Right cardiac atrium (tissue), 5 donors: ENCODE data around the gene NPAS2. TPM values are rescaled to one million over a fixed set of nuclear protein-coding genes. Genes with fewer than 3 reads are reported as not detected.
A peak's percentile ranks its signal among the peaks of the same experiment; 100 is the strongest.

Experiments used
- ATAC-seq, 2 donors: fragments of 200-7000 bp; cut with Tn5 transposase; one replicate each; pipeline versions ENCODE4 v1.8.0 to v1.9.1; 2020; ENCODE audit warnings: moderate library complexity in 2 of 2, mild to moderate bottlenecking in 1 of 2
- DNase-seq, 3 donors: peaks; one replicate each; pipeline ENCODE4 v3.0.0-alpha.2; 2020
- H3K27ac ChIP-seq: one replicate; pipeline ENCODE4 v1.5.1; 2013; ENCODE audit warnings: mild to moderate bottlenecking, low read length, control low read depth, moderate library complexity
- H3K27me3 ChIP-seq: one replicate; pipeline ENCODE4 v1.6.1; 2013; ENCODE audit not compliant: control insufficient read depth, insufficient read depth
- H3K4me1 ChIP-seq: one replicate; pipeline ENCODE4 v1.6.1; 2013; ENCODE audit warnings: low read length; ENCODE audit not compliant: control insufficient read depth, insufficient read depth
- H3K4me3 ChIP-seq: one replicate; pipeline ENCODE4 v1.5.1; 2013; ENCODE audit warnings: low read length, control low read depth
- H3K9me3 ChIP-seq: one replicate; pipeline ENCODE4 v1.6.1; 2013; ENCODE audit warnings: low read length; ENCODE audit not compliant: control insufficient read depth
- WGBS: extraction: QIAGEN DNeasy Blood & Tissue Kit; methylation state at CpG from one replicate; pipeline ENCODE4 v1.1.7; 2013; 5-methylcytosine and 5-hydroxymethylcytosine counted together
- intact Hi-C, 4 donors: fragments of 100-400 bp; cut with DNase I; formaldehyde crosslinking; loops; one replicate each; pipeline versions ENCODE4 v1.11.0 to v1.14.0; 2022 to 2023
- polyA plus RNA-seq: library from polyadenylated mRNA; stranded (reverse); fragments of 200-250 nt; gene quantifications from one replicate; pipeline ENCODE4 v1.2.3, GENCODE V29; 2013
- total RNA-seq, 4 donors: library from RNA; stranded (reverse); fragmentation: NEBNext Ultra II Directional; extraction: Animal tissue kit (Norgen Biotek cat#: 25700); gene quantifications; one replicate each; pipeline ENCODE4 v1.2.1, GENCODE V29; 2021
- donor health status: healthy with polysubstance abuse.
- donor health status: DM: no; HTN: yes; CAD: no.
- donor health status: DM: no; HTN: no; CAD: no.
- donor health status: DM: no; HTN: yes; CAD: no; lungs with severe emphysema.
- donor health status: DM: yes; HTN: yes; CAD: no.

NPAS2 gene
- total and polyA plus RNA-seq, 5 donors = 36.8 to 53.4 (median 40.1) TPM

- Histone ChIP-seq H3K9me3 (no peaks in the 10 kb centered on the region), H3K4me1 (no peaks in the 10 kb centered on the region), H3K27me3 (no peaks in the 10 kb centered on the region), H3K27ac (no peak overlapping the region), H3K4me3 (no peak overlapping the region)
- DNase-seq (no peak), ATAC-seq (no peak)
- 55% methylated on average over 3 of the region's 3 CpGs for WGBS
- intact Hi-C loops = no loop called here
These were observed 90.2 kb downstream of the NPAS2 start for GRCh38 chr2:100910111-100910510.

GRCh38 chr2:100919316-100919715, 99.4 kb downstream of the NPAS2 start:
- H3K4me1 ChIP-seq = peaks cover 7% of the 10 kb centered on the region
- intact Hi-C loops = no loop called here
- H3K27ac ChIP-seq = no peak overlapping the region
- WGBS = 60% methylated on average over 16 of the region's 16 CpGs
- DNase-seq (no peak), ATAC-seq (no peak)
- no peaks in the 10 kb centered on the region for H3K9me3 ChIP-seq
- no peaks in the 10 kb centered on the region for H3K27me3 ChIP-seq
- no peak overlapping the region for H3K4me3 ChIP-seq

GRCh38 chr2:100921685-100922161, 101.8 kb downstream of the NPAS2 start:
- 71% methylated on average over 6 of the region's 6 CpGs for WGBS
- no peak for ATAC-seq

GRCh38 chr2:100923461-100924060, 103.6 kb downstream of the NPAS2 start:
- H3K9me3 ChIP-seq = no peaks in the 10 kb centered on the region
- intact Hi-C loops = no loop called here
- H3K27ac ChIP-seq = peak overlapping the region; percentile 95
- DNase-seq (no peak), ATAC-seq (no peak)
- H3K4me1 ChIP-seq = peaks cover 10% of the 10 kb centered on the region
- H3K27me3 ChIP-seq = no peaks in the 10 kb centered on the region
- 73% methylated on average over 9 of the region's 9 CpGs for WGBS
- no peak overlapping the region for H3K4me3 ChIP-seq

More at GRCh38 chr2:100921685-100922161, 101.8 kb downstream of the NPAS2 start:
- Histone ChIP-seq H3K9me3 (no peaks in the 10 kb centered on the region), H3K27ac (no peak overlapping the region), H3K4me3 (no peak overlapping the region), H3K27me3 (no peaks in the 10 kb centered on the region), H3K4me1 (peaks cover 10% of the 10 kb centered on the region)
- intact Hi-C loops = no loop called here
- DNase-seq = no peak

GRCh38 chr2:100924122-100924519, 104.2 kb downstream of the NPAS2 start:
- Histone ChIP-seq H3K27me3 (no peaks in the 10 kb centered on the region), H3K27ac (peak overlapping the region; percentile 95), H3K9me3 (no peaks in the 10 kb centered on the region), H3K4me3 (peak overlapping the region; percentile 16), H3K4me1 (peaks cover 10% of the 10 kb centered on the region)
- DNase-seq = no peak
- intact Hi-C loops = no loop called here
- ATAC-seq = peak; percentile 2 to 18
- 60% methylated on average over 1 of the region's 1 CpG for WGBS

GRCh38 chr2:100924520-100925451, 104.8 kb downstream of the NPAS2 start:
- Histone ChIP-seq H3K27ac (peak overlapping the region; percentile 95), H3K9me3 (no peaks in the 10 kb centered on the region), H3K27me3 (no peaks in the 10 kb centered on the region), H3K4me3 (peak overlapping the region; percentile 16), H3K4me1 (peaks cover 12% of the 10 kb centered on the region)
- ATAC-seq = peak; percentile 85 to 92
- intact Hi-C loops = no loop called here
- WGBS = 33% methylated on average over 21 of the region's 21 CpGs
- DNase-seq = peak in 2 of 3 donors; percentile 52 to 59

- DNase-seq = no peak
- Histone ChIP-seq H3K27me3 (no peaks in the 10 kb centered on the region), H3K9me3 (no peaks in the 10 kb centered on the region), H3K4me3 (no peak overlapping the region), H3K27ac (no peak overlapping the region), H3K4me1 (peaks cover 12% of the 10 kb centered on the region)
- intact Hi-C loops = no loop called here
- no peak for ATAC-seq
- WGBS = 55% methylated on average over 6 of the region's 6 CpGs
These were observed 108.3 kb downstream of the NPAS2 start for GRCh38 chr2:100928235-100928634.

GRCh38 chr2:100929147-100929546, 109.2 kb downstream of the NPAS2 start:
- WGBS = 66% methylated on average over 2 of the region's 2 CpGs
- DNase-seq (no peak), ATAC-seq (no peak)
- no peak overlapping the region for H3K4me3 ChIP-seq
- no peak overlapping the region for H3K27ac ChIP-seq
- H3K27me3 ChIP-seq = no peaks in the 10 kb centered on the region
- no peaks in the 10 kb centered on the region for H3K9me3 ChIP-seq
- intact Hi-C loops = no loop called here
- peaks cover 5% of the 10 kb centered on the region for H3K4me1 ChIP-seq

- intact Hi-C loops = no loop called here
- no peak for DNase-seq
- peaks cover 5% of the 10 kb centered on the region for H3K4me1 ChIP-seq
- no peaks in the 10 kb centered on the region for H3K27me3 ChIP-seq
- no peaks in the 10 kb centered on the region for H3K9me3 ChIP-seq
- WGBS = 78% methylated on average over 6 of the region's 6 CpGs
- no peak overlapping the region for H3K4me3 ChIP-seq
- no peak for ATAC-seq
- peak overlapping the region; percentile 93 for H3K27ac ChIP-seq
These were observed 114.8 kb downstream of the NPAS2 start for GRCh38 chr2:100934504-100935371.

GRCh38 chr2:100935372-100935752, 115.4 kb downstream of the NPAS2 start:
- Histone ChIP-seq H3K4me1 (peaks cover 5% of the 10 kb centered on the region), H3K27ac (peak overlapping the region; percentile 93), H3K9me3 (no peaks in the 10 kb centered on the region), H3K4me3 (no peak overlapping the region), H3K27me3 (no peaks in the 10 kb centered on the region)
- intact Hi-C loops = no loop called here
- ATAC-seq (peak; percentile 70), DNase-seq (no peak)
- WGBS = 59% methylated on average over 3 of the region's 3 CpGs
